ENCODE measurements around the gene PIP5K1B. TPM values are rescaled to one million over a fixed set of nuclear protein-coding genes. Genes with fewer than 3 reads are reported as not detected.

Gene PIP5K1B
- total RNA-seq, 6 experiments from 2014 or later: not detected

DNA sequence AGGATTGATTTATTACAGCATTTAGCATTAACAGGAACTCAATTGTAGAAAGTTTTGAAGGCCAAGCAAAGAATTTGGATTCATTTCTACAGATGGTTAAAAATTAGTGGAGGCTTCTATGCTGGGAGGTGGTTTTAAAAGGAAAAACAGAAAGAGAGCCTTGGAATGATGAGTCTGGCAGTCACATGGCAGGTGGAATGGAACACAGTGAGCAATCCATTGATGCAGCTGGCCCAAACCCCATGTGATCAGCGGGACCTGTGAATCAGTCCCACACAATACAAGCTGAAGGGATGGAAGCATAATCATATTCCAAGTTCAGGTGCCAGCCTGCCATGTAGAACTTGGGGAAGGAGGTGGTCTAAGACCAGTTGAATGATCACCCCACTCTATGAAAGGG is 147.9 kb downstream of the PIP5K1B start:
- H3K27ac Mint-ChIP-seq: no peak overlapping the region

DNA sequence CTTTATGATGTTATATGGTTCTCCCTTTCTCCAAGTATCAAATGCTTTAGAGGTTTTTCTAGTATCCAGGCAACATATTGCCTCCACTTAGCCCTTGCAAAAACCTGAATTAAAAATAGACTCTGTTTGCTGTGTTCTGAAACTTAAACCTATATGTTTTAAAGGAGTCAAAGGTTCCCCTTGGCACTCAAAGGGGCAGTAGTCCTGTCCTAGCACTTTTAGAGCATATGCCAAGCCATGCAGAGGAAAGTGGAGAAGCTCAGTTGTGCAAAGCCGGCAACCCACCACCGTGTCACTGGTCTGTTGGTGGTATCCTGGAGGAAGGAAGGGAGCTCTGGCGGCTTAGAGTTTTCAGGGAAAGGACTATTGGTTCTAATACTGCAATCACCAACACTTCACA is 154.3 kb downstream of the PIP5K1B start:
- TF ChIP-seq, protein P1, sequence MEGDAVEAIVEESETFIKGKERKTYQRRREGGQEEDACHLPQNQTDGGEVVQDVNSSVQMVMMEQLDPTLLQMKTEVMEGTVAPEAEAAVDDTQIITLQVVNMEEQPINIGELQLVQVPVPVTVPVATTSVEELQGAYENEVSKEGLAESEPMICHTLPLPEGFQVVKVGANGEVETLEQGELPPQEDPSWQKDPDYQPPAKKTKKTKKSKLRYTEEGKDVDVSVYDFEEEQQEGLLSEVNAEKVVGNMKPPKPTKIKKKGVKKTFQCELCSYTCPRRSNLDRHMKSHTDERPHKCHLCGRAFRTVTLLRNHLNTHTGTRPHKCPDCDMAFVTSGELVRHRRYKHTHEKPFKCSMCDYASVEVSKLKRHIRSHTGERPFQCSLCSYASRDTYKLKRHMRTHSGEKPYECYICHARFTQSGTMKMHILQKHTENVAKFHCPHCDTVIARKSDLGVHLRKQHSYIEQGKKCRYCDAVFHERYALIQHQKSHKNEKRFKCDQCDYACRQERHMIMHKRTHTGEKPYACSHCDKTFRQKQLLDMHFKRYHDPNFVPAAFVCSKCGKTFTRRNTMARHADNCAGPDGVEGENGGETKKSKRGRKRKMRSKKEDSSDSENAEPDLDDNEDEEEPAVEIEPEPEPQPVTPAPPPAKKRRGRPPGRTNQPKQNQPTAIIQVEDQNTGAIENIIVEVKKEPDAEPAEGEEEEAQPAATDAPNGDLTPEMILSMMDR (IDR thresholded peaks at IDR 0.05): no peak
- Mint-ChIP-seq H3K27me3 (ENCODE audit: insufficient read depth) (peaks cover 18% of the 10 kb centered on the region), H3K27ac (no peak overlapping the region), H3K4me3 (no peak overlapping the region), H3K36me3 (ENCODE audit: low read depth) (no peaks in the 10 kb centered on the region), H3K4me1 (ENCODE audit: low read depth) (no peaks in the 10 kb centered on the region), H3K9me3 (no peaks in the 10 kb centered on the region)
- no peak for DNase-seq

More for the DNA sequence above, 147.9 kb downstream of the PIP5K1B start:
- Mint-ChIP-seq H3K4me1 (ENCODE audit: low read depth) (no peaks in the 10 kb centered on the region), H3K27me3 (ENCODE audit: insufficient read depth) (peaks cover 10% of the 10 kb centered on the region), H3K4me3 (no peak overlapping the region), H3K36me3 (ENCODE audit: low read depth) (no peaks in the 10 kb centered on the region), H3K9me3 (no peaks in the 10 kb centered on the region)
- DNase-seq: no peak
- TF ChIP-seq, protein P1 (IDR thresholded peaks at IDR 0.05): no peak

DNA sequence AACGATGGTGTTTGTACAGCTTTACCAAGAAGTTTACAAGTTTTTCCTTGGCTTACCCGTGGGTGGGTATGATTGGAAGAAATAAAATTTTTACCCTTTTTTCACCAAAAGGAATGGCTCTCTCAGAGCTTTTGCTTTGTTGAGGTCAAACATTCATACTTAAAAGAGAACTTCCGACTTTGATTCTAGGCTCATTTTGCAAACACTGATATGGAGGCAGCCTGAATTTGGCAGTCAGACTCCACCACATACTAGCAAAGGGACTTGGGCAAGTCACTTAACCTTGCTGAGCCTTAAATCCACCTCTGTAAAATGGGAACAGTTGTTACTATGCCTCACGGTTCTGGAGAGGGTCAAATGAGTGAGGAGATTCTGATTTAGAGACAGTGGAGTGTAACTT is 155.4 kb downstream of the PIP5K1B start:
- Mint-ChIP-seq H3K27me3 (ENCODE audit: insufficient read depth) (peaks cover 16% of the 10 kb centered on the region), H3K4me1 (ENCODE audit: low read depth) (no peaks in the 10 kb centered on the region), H3K36me3 (ENCODE audit: low read depth) (no peaks in the 10 kb centered on the region), H3K27ac (no peak overlapping the region), H3K4me3 (no peak overlapping the region), H3K9me3 (no peaks in the 10 kb centered on the region)
- no peak for DNase-seq
- TF ChIP-seq, protein P1 (IDR thresholded peaks at IDR 0.05): no peak

DNA sequence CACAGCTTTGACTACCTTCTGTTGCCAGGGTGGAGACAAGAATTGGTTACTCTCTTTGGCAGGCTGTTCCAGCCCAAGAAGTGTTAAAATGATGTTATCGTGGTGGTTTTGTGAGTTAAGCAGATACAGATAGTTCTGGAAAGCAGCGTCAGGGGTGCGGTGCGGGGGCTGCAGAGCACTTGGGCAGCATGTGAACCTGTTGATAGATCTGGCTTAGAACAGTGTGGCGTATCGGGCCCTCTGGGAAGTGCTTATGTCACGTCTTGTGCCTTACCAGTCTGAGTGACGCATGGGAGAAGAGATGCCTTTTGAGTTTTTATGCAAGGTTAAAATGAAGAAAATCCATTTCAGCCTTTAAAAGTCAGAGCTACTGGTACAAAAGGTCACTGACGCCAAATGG is 156.4 kb downstream of the PIP5K1B start:
- peaks cover 8% of the 10 kb centered on the region for H3K27me3 Mint-ChIP-seq (ENCODE audit: insufficient read depth)
- H3K4me1 Mint-ChIP-seq (ENCODE audit: low read depth): no peaks in the 10 kb centered on the region
- H3K27ac Mint-ChIP-seq: no peak overlapping the region
- DNase-seq: no peak
- H3K4me3 Mint-ChIP-seq: no peak overlapping the region
- H3K9me3 Mint-ChIP-seq: no peaks in the 10 kb centered on the region
- TF ChIP-seq, protein P1 (IDR thresholded peaks at IDR 0.05): no peak
- no peaks in the 10 kb centered on the region for H3K36me3 Mint-ChIP-seq (ENCODE audit: low read depth)

DNA sequence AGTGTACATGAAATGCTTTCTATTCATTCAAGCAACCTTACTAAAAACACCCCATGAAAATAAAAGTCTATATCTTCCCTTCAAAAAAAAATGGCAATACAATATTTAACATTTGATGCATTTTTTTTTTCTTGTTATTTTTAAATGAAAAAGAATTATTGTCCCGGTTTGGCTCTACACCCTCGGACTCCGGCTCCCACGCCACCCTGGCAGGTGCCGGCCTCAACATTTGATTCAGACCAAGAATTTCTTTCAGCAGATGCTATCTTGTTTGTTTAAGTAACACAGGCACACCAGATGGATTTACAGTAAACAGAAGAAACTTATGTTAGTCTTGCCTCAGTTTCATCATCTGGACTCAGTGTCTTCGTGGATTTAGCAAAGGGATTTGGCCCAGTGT is 162.0 kb downstream of the PIP5K1B start:
- Mint-ChIP-seq H3K4me3 (no peak overlapping the region), H3K9me3 (no peaks in the 10 kb centered on the region), H3K27ac (no peak overlapping the region), H3K27me3 (ENCODE audit: insufficient read depth) (peaks cover under 1% of the 10 kb centered on the region; the same call in 1 of the 2 replicates), H3K4me1 (ENCODE audit: low read depth) (no peaks in the 10 kb centered on the region), H3K36me3 (ENCODE audit: low read depth) (no peaks in the 10 kb centered on the region)
- TF ChIP-seq, protein P1 (IDR thresholded peaks at IDR 0.05): no peak
- DNase-seq: no peak

DNA sequence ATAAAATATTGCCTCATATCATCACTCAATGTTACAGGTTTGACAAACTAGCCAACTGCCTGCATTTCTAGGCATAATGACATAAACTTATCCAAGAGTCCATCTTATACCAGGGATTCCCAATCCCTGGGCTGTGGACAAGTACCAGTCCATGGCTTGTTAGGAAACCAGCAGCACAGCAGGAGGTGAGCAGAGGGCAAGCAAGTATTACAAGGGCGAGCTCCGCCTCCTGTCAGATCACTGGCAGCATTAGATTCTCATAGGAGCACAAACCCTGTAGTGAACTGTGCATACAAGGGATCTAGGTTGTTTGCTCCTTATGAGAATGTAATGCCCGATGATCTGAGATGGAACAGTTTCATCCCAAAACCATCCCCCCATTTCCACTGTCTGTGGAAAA is 164.0 kb downstream of the PIP5K1B start:
- no peak for DNase-seq
- Mint-ChIP-seq H3K27me3 (ENCODE audit: insufficient read depth) (peaks cover 6% of the 10 kb centered on the region), H3K9me3 (no peaks in the 10 kb centered on the region), H3K4me1 (ENCODE audit: low read depth) (no peaks in the 10 kb centered on the region), H3K4me3 (no peak overlapping the region), H3K36me3 (ENCODE audit: low read depth) (no peaks in the 10 kb centered on the region), H3K27ac (no peak overlapping the region)
- TF ChIP-seq, protein P1 (IDR thresholded peaks at IDR 0.05): no peak

Measured in HFFc6 (cell line).